Activated CD8-positive, alpha-beta memory T cell treated with anti-CD3 and anti-CD28 coated beads for 36 hours (primary cell): Measurements from ENCODE around the gene GALNT2. TPM values are rescaled to one million over a fixed set of nuclear protein-coding genes. Genes with fewer than 3 reads are reported as not detected.

Experiments
- CTCF ChIA-PET: fragments of 350-600 bp; sonication (Branson Sonifier 250); formaldehyde crosslinking; loops from one replicate; lab custom pipeline; 2021; ENCODE audit warnings: antibody characterized with exemption; lab: Charles Lee
- POLR2A ChIA-PET: fragments of 350-600 bp; sonication (Branson Sonifier 250); formaldehyde crosslinking; loops from one replicate; lab custom pipeline; 2021; ENCODE audit warnings: antibody characterized with exemption; lab: Charles Lee
- total RNA-seq, 2 experiments: library from RNA; stranded (reverse); gene quantifications; one replicate each; pipeline ENCODE4 v1.2.3, GENCODE V29; 2021

The GALNT2 gene
- total RNA-seq, 2 experiments from 2014 or later, result 66.2 to 70.1 TPM

GRCh38 chr1:230145505-230145899, 78.5 kb downstream of the GALNT2 start:
- ChIA-PET CTCF (no interaction called here), POLR2A (interaction anchor here (0.5 kb wide), 1 partner anchor 108 kb away, joined by 3 read pairs; no protein-coding TSS in a partner anchor)

DNA sequence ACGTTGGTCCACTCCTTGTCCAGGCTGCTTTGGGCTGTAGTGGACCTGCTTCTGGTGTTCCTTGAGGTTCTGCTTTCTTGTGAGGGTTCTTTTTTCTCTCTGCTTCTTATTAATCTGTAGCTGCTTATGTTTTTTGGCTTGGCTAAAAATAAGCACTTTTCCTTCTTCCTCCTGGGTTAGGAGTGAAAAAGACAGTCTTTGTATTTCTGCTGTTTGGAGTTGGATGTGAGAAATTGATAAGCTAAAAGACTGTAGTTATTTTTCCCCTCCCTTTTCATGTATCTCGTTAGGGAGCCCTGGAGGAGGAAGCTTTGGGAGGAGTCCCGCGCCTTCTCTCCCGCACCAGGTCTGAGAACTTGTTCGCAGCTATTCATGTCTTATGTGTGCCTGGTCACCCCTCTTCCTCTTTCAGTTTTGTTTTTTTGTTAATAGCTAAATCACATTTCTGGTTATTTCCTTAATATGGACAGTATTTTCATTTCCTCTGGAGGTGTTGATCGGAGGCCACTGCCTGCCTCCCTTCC, 79.0 kb downstream of the GALNT2 start:
- POLR2A ChIA-PET, result no interaction called here
- CTCF ChIA-PET, result interaction anchor here (0.6 kb wide), 1 partner anchor 193 kb away, joined by 3 read pairs; no protein-coding TSS in a partner anchor

DNA sequence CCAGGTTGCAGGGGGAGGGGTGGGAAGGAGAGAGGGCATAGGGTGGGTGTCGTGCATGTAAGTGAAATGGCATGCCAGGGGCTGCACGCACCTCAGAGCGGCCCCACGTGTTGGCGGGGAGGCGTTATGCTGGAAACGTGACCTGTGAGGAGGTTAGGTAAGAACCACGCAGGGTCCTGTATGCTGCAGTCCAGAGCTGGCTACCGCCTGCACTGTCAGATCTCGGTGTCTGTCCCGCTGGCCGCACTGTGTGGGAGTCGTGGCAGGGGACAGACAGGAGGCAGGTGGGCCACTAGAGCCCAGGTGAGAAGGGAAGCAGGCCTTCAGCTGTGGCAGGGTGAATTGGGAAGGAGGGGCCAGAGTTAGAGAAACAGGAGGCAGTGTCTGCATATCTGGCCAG, 79.7 kb downstream of the GALNT2 start:
- POLR2A ChIA-PET, result no interaction called here
- CTCF ChIA-PET, result interaction anchor here (0.6 kb wide), 1 partner anchor 192 kb away, joined by 3 read pairs; no protein-coding TSS in a partner anchor

- POLR2A ChIA-PET, result no interaction called here
- CTCF ChIA-PET, result interaction anchor here (1.5 kb wide), 1 partner anchor 13 kb away, joined by 3 read pairs; no protein-coding TSS in a partner anchor
These were observed 80.5 kb downstream of the GALNT2 start for GRCh38 chr1:230147253-230148125.

DNA sequence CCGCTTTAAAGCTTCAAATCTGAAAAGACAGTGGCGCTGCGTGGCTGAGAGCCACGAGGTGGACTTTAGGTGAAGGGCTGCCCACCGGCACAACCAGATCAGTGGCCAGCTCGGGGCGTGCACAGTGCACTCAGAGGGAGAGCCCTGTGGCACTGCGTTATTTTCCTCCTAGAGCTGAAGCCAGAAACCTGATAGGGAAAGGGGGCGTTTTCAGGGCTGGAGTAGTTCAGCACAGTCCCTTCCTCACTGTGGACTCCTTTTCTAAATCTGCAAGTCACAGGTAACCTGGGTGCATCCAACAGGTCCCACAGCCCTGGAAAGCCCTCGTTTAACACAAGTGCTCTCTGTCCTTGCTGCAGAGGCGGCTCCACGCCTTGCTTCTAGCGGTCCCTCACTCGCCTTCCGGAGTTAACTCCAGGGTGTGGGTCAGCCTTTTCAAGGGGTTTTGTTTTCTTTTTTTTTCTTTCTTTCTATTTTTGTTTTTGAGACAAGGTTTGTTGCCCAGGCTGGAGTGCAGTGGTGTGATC, 81.2 kb downstream of the GALNT2 start:
- CTCF ChIA-PET, result interaction anchor here (1.5 kb wide), 1 partner anchor 14 kb away, joined by 3 read pairs; no protein-coding TSS in a partner anchor

DNA sequence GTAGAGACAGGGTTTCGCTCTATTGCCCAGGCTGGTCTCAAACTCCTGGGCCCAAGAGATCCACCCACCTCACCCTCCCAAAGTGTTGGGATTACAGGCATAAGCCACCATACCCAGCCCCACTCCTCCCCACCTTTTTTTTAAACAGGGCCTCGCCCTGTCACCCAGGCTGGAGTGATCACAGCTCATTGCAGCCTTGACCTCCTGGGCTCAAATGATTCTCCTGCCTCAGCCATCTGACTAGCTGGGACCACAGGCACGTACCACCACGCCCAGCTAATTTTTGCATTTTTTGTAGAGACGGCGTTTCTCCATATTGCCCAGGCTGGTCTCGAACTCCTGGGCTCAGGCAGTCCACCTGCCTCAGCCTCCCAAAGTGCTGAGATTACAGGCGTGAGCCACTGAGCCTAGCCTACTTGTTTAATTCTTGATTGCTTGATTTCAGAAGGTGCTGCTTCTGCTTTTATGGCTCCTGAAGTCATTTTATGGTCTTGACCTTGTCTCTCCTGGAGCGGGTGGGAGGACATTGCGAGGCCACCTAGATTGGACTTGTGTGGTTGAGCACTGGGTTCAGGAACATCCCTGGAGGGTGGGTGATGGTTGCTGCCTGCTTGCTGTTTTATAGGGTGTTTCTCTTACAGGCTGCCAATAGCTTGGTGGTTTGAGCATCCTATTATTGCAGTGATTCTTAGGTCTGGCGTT, 81.9 kb downstream of the GALNT2 start:
- ChIA-PET CTCF (interaction anchor here (1.5 kb wide), 1 partner anchor 14 kb away, joined by 3 read pairs; no protein-coding TSS in a partner anchor), POLR2A (no interaction called here)

More for the DNA sequence above, 81.2 kb downstream of the GALNT2 start:
- POLR2A ChIA-PET, result no interaction called here

GRCh38 chr1:230149751-230150584, 82.9 kb downstream of the GALNT2 start:
- POLR2A ChIA-PET, result no interaction called here
- CTCF ChIA-PET, result interaction anchor here (1.3 kb wide), 1 partner anchor 12 kb away, joined by 3 read pairs; no protein-coding TSS in a partner anchor

GRCh38 chr1:230150615-230151014, 83.6 kb downstream of the GALNT2 start:
- ChIA-PET CTCF (interaction anchor here (1.3 to 2.1 kb wide), 2 partner anchors 11 to 16 kb away, joined by 3 to 6 read pairs; no protein-coding TSS in a partner anchor), POLR2A (no interaction called here)

DNA sequence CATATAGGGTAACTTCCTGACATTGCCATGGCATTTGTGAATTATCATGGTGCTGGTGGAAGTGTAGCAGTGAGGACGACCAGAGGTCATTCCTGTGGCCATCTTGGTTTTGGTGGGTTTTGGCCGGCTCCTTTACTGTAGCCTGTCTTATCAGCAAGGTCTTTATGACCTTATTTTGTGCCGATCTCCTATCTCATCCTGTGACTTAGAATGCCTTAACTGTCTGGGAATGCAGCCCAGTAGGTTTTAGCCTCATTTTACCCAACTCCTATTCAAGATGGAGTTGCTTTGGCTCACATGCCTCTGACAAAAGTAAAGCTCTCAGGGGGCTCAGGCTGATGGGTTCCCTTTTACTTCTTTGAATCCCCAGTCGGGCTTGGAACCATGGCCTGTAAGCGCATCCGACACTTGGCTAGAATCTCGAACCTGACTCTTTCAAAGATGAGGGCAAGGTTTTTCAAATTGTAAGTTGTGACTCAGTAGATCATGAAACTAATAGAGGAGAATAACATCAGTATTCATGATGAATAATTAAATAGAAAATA, 85.0 kb downstream of the GALNT2 start:
- ChIA-PET POLR2A (no interaction called here), CTCF (interaction anchor here (2.1 kb wide), 1 partner anchor 15 kb away, joined by 6 read pairs; no protein-coding TSS in a partner anchor)

DNA sequence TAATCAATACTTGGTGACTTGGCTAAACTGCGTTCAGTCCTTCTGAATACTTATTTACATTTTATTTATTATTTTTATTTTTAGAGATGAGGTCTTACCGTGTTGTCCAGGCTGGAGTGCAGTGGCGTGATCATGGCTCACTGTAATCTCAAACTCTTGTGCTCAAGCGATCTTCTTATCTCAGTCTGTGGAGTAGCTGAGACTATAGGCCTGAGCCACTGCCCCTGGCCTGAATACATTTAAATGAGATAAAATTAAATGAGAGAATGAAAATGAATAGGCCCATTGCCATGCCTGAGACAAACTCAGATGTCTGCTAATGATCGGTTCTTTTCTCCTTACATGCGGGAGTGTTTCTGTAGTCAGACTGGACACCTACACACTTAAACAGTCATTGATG, 86.0 kb downstream of the GALNT2 start:
- CTCF ChIA-PET, result no interaction called here
- POLR2A ChIA-PET, result no interaction called here

DNA sequence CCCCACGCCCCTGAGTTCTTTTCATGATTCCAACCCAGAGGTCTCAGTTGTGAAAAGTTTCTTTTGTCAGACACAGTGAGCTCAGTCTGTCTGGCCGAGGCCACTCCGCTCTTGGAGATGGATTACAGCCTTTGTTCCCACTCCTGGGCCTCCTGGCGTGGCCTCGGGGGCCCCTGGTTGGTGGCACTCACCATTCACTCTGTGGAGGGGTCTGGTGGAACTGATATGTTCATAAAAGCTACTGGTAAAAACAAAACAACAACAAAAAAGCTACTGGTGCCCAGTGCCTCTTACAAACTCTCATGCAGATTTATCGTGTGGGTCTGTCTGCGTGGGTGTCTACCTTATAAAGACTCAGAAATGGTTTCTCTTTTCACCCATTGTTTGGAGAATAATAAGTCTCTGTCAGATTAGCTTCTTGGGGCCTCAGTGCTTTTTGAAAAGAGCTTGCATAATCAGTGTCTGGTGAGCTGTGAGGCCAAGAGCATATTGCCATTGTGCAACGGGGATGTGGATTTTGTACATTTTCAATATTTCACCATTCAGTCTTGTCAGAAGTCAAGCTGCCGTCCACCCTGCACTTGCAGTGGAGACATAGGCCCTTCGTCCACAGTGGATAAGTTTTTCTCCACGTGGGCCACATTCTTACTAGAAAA, 86.7 kb downstream of the GALNT2 start:
- POLR2A ChIA-PET, result interaction anchor here (0.5 kb wide), 1 partner anchor 42 kb away, joined by 4 read pairs; no protein-coding TSS in a partner anchor
- CTCF ChIA-PET, result no interaction called here

DNA sequence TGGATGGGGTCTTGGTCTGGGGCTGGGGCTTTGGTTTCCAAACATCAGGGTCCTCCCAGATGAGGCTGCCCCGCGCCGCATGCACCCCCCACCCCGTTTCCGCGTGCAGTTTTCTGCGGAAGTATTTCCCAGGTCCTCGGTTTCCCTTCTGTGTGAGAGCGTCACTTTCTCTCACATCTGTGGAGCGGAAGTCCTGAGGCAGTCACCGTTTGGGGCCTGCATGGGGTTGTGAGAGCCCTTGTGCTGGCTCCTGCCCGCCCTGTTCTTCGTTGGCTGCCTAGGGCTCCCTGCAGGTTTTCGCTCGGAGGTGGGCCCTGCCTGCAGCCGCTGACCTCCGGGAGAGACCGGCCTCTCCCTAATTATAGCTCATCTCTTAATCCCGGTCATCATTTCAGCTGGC, 88.0 kb downstream of the GALNT2 start:
- ChIA-PET CTCF (no interaction called here), POLR2A (no interaction called here)

DNA sequence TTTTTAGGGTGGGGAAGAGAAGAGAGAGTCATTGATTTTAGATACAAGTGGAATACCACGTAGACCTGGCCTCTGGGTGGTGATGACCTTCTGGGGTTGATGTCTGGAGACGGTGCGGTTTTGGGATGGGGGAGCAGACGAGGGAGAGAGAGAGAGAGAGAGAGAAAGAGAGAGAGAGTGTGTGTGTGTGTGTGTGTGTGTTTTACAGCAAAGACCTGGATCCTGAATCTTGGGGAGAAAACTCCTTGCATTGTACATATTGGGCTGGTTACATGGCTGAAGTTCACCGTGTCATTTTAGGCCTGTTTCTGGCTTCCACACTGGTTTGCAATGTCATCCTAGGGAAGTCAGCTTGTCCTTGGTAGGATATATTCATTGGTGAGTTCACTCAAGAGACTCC, 89.0 kb downstream of the GALNT2 start:
- POLR2A ChIA-PET, result no interaction called here
- CTCF ChIA-PET, result interaction anchor here (1.2 kb wide), 1 partner anchor 19 kb away, joined by 3 read pairs; no protein-coding TSS in a partner anchor

- POLR2A ChIA-PET, result no interaction called here
- CTCF ChIA-PET, result interaction anchor here (1.2 to 1.6 kb wide), 2 partner anchors 10 to 20 kb away, joined by 3 to 4 read pairs; no protein-coding TSS in a partner anchor
These were observed 89.5 kb downstream of the GALNT2 start for GRCh38 chr1:230156536-230156935.

GRCh38 chr1:230157420-230158390, 90.7 kb downstream of the GALNT2 start:
- CTCF ChIA-PET, result interaction anchor here (1.6 kb wide), 1 partner anchor 9 kb away, joined by 4 read pairs; no protein-coding TSS in a partner anchor

More at GRCh38 chr1:230157420-230158390, 90.7 kb downstream of the GALNT2 start:
- POLR2A ChIA-PET, result no interaction called here
